Tibial artery (tissue), 4 donors: ENCODE data around the gene ABCC12.

Source experiments
- DNase-seq, 2 donors: peaks; one replicate each; pipeline ENCODE4 v3.0.0-alpha.2; 2019
- H3K27ac ChIP-seq, 2 donors: fragments of 200-600 bp; sonication (generic) in 1 of 2; 1 replicate in 1 of 2; 2 replicates in 1 of 2; pipeline ENCODE4 v1.5.1; 2018 to 2019; ENCODE audit warnings: mild to moderate bottlenecking in 1 of 2
- H3K27me3 ChIP-seq, 2 donors: fragments of 200-600 bp; sonication (generic) in 1 of 2; one replicate each; pipeline versions ENCODE4 v1.5.1 to v1.6.0; 2016 to 2019
- H3K36me3 ChIP-seq, 3 donors: fragments of 200-600 bp; sonication (generic) in 2 of 3; one replicate each; pipeline ENCODE4 v1.5.1; 2016 to 2019; ENCODE audit warnings: mild to moderate bottlenecking in 2 of 3
- H3K4me1 ChIP-seq, 4 donors: fragments of 200-600 bp; sonication (generic) in 2 of 4; 1 replicate in 3 of 4; 2 replicates in 1 of 4; pipeline ENCODE4 v1.5.1; 2016 to 2019
- H3K4me3 ChIP-seq, 2 donors: fragments of 200-600 bp; sonication (generic) in 1 of 2; 1 replicate in 1 of 2; 2 replicates in 1 of 2; pipeline ENCODE4 v1.5.1; 2018 to 2019; ENCODE audit warnings: mild to moderate bottlenecking in 2 of 2
- H3K9me3 ChIP-seq, 3 donors: fragments of 200-600 bp; sonication (generic) in 1 of 3; one replicate each; pipeline ENCODE4 v1.5.1; 2016 to 2019
- CTCF ChIP-seq, 2 experiments: fragments of 200-600 bp in 1 of 2; fragments of 450-650 bp in 1 of 2; IDR thresholded peaks; one replicate each; pipeline ENCODE4 v1.5.1; 2017 to 2019; ENCODE audit warnings: antibody characterized with exemption in 2 of 2, mild to moderate bottlenecking in 1 of 2, moderate library complexity in 1 of 2
- intact Hi-C: fragments of 100-400 bp; cut with DNase I; formaldehyde crosslinking; loops from one replicate; pipeline ENCODE4 v1.15.0; 2023; ENCODE audit warnings: low total_unique reads

Gene ABCC12

GRCh38 chr16:48155926-48156789 is at the start of gene ABCC12:
ABCC12 (minus strand) TSS chr16:48155993; CDS start chr16:48146424, 9,569 bp downstream.
- no peaks in the 10 kb centered on the region for H3K9me3 ChIP-seq
- no peak within 1 kb of the TSS for H3K4me3 ChIP-seq
- H3K27ac ChIP-seq, result no peak within 1 kb of the TSS
- H3K27me3 ChIP-seq, result peaks cover 0 to 26% of the 10 kb centered on the region in 2 donors
- TF ChIP-seq CTCF (IDR thresholded peaks at IDR 0.05), result no peak
- DNase-seq, result no peak
- H3K4me1 ChIP-seq, result peaks cover 0 to 4% (median 0%) of the 10 kb centered on the region in 4 donors
- H3K36me3 ChIP-seq, result no peaks in the 10 kb centered on the region
- intact Hi-C loops, result loop anchor here (10.0 kb wide), 1 partner anchor 1011 kb away; the partner anchor contains the start of gene NETO2

GRCh38 chr16:48204825-48205151 is 49.0 kb upstream of the ABCC12 start:
- Histone ChIP-seq H3K4me1 (no peaks in the 10 kb centered on the region), H3K4me3 (no peak overlapping the region), H3K36me3 (no peaks in the 10 kb centered on the region), H3K27ac (no peak overlapping the region), H3K27me3 (peaks cover 0 to 16% of the 10 kb centered on the region in 2 donors), H3K9me3 (no peaks in the 10 kb centered on the region)
- intact Hi-C loops, result no loop called here
- DNase-seq, result no peak
- TF ChIP-seq CTCF (IDR thresholded peaks at IDR 0.05), result no peak

- peaks cover 0 to 16% of the 10 kb centered on the region in 2 donors for H3K27me3 ChIP-seq
- no peaks in the 10 kb centered on the region for H3K9me3 ChIP-seq
- H3K27ac ChIP-seq, result no peak overlapping the region
- H3K4me1 ChIP-seq, result no peaks in the 10 kb centered on the region
- DNase-seq, result peak in 1 of 2 donors; percentile 37
- H3K4me3 ChIP-seq, result no peak overlapping the region
- no peaks in the 10 kb centered on the region for H3K36me3 ChIP-seq
- no peak for TF ChIP-seq CTCF (IDR thresholded peaks at IDR 0.05)
- intact Hi-C loops, result no loop called here
These were observed 48.4 kb upstream of the ABCC12 start for GRCh38 chr16:48203974-48204824.

GRCh38 chr16:48201515-48202201 is 45.9 kb upstream of the ABCC12 start:
- DNase-seq, result peak; percentile 32 to 48
- no peaks in the 10 kb centered on the region for H3K36me3 ChIP-seq
- H3K27ac ChIP-seq, result no peak overlapping the region
- H3K27me3 ChIP-seq, result peaks cover 0 to 4% of the 10 kb centered on the region in 2 donors
- intact Hi-C loops, result no loop called here
- no peak for TF ChIP-seq CTCF (IDR thresholded peaks at IDR 0.05)
- H3K4me1 ChIP-seq, result no peaks in the 10 kb centered on the region
- no peaks in the 10 kb centered on the region for H3K9me3 ChIP-seq
- H3K4me3 ChIP-seq, result no peak overlapping the region

GRCh38 chr16:48197294-48197693 is 41.5 kb upstream of the ABCC12 start:
- Histone ChIP-seq H3K4me3 (no peak overlapping the region), H3K9me3 (no peaks in the 10 kb centered on the region), H3K4me1 (no peaks in the 10 kb centered on the region), H3K27me3 (no peaks in the 10 kb centered on the region), H3K36me3 (no peaks in the 10 kb centered on the region), H3K27ac (no peak overlapping the region)
- no peak for DNase-seq
- no peak for TF ChIP-seq CTCF (IDR thresholded peaks at IDR 0.05)
- intact Hi-C loops, result no loop called here
